Fibroblast of pulmonary artery (primary cell): Measurements from ENCODE around the gene SEMA5A.
A peak's percentile ranks its signal among the peaks of the same experiment; 100 is the strongest.

Experiments used
- DNase-seq: peaks from one replicate; pipeline ENCODE4 v3.0.0-alpha.2; 2010; ENCODE audit warnings: low read depth
- H3K4me3 ChIP-seq: replicated peaks from 2 replicates; pipeline ENCODE4 v1.5.1; 2011; ENCODE audit warnings: low read depth, mild to moderate bottlenecking, control low read depth, low read length, moderate library complexity
- CTCF ChIP-seq: IDR thresholded peaks from 2 replicates; pipeline ENCODE4 v1.5.1; 2011; ENCODE audit warnings: mild to moderate bottlenecking, control low read depth, low read length, inconsistent platforms; ENCODE audit errors: missing control alignments

Gene SEMA5A

GRCh38 chr5:9431496-9432258 lies 114.2 kb downstream of the SEMA5A start:
- no peak for TF ChIP-seq CTCF
- no peak overlapping the region for H3K4me3 ChIP-seq
- DNase-seq: peak; percentile 58

GRCh38 chr5:9431151-9431495 lies 114.8 kb downstream of the SEMA5A start:
- H3K4me3 ChIP-seq: no peak overlapping the region
- TF ChIP-seq CTCF: no peak
- no peak for DNase-seq

DNA sequence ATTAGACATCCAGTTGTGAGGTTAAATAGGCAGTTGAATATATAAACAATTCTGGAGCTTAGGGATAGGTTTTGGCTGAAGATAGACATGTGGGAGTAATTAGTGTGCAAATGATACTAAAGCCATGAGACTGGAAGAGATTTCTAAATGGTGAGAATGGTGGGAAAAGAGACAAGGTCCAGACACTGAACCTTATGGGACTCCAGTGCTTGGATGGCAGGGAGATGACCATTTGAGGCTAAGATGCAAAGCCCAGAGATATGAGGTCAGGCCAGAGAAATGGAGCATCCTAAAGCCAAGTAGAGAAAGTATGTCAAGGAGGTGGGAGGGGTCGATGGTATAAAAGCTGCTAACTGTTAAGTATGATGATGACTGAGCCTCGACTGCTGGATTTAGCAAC lies 115.6 kb downstream of the SEMA5A start:
- H3K4me3 ChIP-seq: no peak overlapping the region
- TF ChIP-seq CTCF: no peak
- no peak for DNase-seq

DNA sequence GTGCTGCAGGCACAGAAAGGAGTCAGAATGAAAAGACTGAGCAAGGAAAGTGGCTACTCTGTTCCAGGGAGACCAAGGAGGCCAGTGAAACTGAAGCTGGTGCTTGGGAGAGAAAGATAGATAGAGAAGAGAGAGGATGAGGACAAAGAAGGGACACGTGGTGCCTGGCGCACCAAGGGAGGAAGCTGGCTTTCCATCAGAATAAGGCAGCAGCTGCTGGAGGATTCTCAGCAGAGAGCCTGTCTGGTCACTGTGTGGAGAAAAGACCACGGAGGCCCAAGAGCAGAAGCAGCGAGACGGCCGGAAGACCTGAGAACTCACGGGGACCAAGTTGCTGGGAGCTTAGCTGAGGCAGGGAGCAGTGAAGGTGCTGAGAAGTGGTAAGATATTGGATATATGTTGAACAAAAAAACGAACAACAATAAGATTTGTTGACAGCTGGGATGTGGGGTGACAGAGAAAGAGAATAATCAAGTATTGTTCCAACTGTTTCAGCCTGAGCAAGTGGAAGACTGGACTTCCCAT lies 116.1 kb downstream of the SEMA5A start:
- DNase-seq: no peak
- no peak for TF ChIP-seq CTCF
- H3K4me3 ChIP-seq: no peak overlapping the region

DNA sequence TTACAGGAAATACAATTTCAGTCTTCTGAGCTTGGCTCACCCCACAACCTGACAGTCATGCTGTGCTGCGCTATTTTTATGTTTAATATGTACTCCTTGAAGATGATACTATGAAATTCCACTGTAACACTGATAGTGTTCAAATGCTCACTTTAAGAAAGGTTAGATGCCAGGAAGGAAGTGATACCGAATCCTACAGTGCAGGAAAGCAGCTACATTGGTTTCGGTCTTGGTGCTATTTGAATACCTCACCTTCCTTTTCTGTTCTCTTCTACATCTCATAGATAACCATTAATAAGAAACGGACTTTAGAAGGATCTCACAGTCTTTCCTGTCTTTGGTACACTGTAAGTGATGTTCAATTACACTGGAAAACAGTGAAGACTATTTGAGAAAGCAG lies 117.6 kb downstream of the SEMA5A start:
- DNase-seq: no peak
- TF ChIP-seq CTCF: no peak
- no peak overlapping the region for H3K4me3 ChIP-seq

- no peak for DNase-seq
- no peak overlapping the region for H3K4me3 ChIP-seq
- no peak for TF ChIP-seq CTCF
Measured at GRCh38 chr5:9425710-9426109, 120.2 kb downstream of the SEMA5A start.

- DNase-seq: no peak
- no peak for TF ChIP-seq CTCF
- H3K4me3 ChIP-seq: no peak overlapping the region
Measured at GRCh38 chr5:9423571-9423970, 122.3 kb downstream of the SEMA5A start.
